ENCODE data around the gene ITPRIPL2.

ITPRIPL2 gene

GRCh38 chr16:19084879-19085278, 28.9 kb upstream of the ITPRIPL2 start:
- H3K4me3 ChIP-seq (ENCODE audit: low read depth, low read length), result no peak overlapping the region
- H3K4me1 ChIP-seq (ENCODE audit: control insufficient read depth, insufficient read depth, low read length), result no peaks in the 10 kb centered on the region
- H3K27me3 ChIP-seq (ENCODE audit: control insufficient read depth, insufficient read depth, low read length), result peaks cover 19% of the 10 kb centered on the region
- H3K36me3 ChIP-seq (ENCODE audit: control insufficient read depth, insufficient read depth, low read length), result no peaks in the 10 kb centered on the region
- H3K9me3 ChIP-seq (ENCODE audit: control insufficient read depth, insufficient read depth, low read length), result no peaks in the 10 kb centered on the region
- no peak overlapping the region for H3K9ac ChIP-seq (ENCODE audit: low read depth, low read length)

GRCh38 chr16:19085679-19086200, 28.0 kb upstream of the ITPRIPL2 start:
- Histone ChIP-seq H3K4me1 (ENCODE audit: control insufficient read depth, insufficient read depth, low read length) (no peaks in the 10 kb centered on the region), H3K9ac (ENCODE audit: low read depth, low read length) (no peak overlapping the region), H3K9me3 (ENCODE audit: control insufficient read depth, insufficient read depth, low read length) (no peaks in the 10 kb centered on the region), H3K27me3 (ENCODE audit: control insufficient read depth, insufficient read depth, low read length) (peaks cover 19% of the 10 kb centered on the region), H3K36me3 (ENCODE audit: control insufficient read depth, insufficient read depth, low read length) (no peaks in the 10 kb centered on the region), H3K4me3 (ENCODE audit: low read depth, low read length) (peak overlapping the region; percentile 71)

GRCh38 chr16:19086322-19087199, 27.2 kb upstream of the ITPRIPL2 start:
- H3K9ac ChIP-seq (ENCODE audit: low read depth, low read length), result no peak overlapping the region
- H3K4me3 ChIP-seq (ENCODE audit: low read depth, low read length), result peak overlapping the region; percentile 71
- H3K36me3 ChIP-seq (ENCODE audit: control insufficient read depth, insufficient read depth, low read length), result no peaks in the 10 kb centered on the region
- H3K9me3 ChIP-seq (ENCODE audit: control insufficient read depth, insufficient read depth, low read length), result no peaks in the 10 kb centered on the region
- H3K27me3 ChIP-seq (ENCODE audit: control insufficient read depth, insufficient read depth, low read length), result peaks cover 19% of the 10 kb centered on the region
- H3K4me1 ChIP-seq (ENCODE audit: control insufficient read depth, insufficient read depth, low read length), result no peaks in the 10 kb centered on the region

GRCh38 chr16:19088341-19088916, 25.3 kb upstream of the ITPRIPL2 start:
- peaks cover 19% of the 10 kb centered on the region for H3K27me3 ChIP-seq (ENCODE audit: control insufficient read depth, insufficient read depth, low read length)
- H3K4me3 ChIP-seq (ENCODE audit: low read depth, low read length), result no peak overlapping the region
- H3K9ac ChIP-seq (ENCODE audit: low read depth, low read length), result no peak overlapping the region
- no peaks in the 10 kb centered on the region for H3K4me1 ChIP-seq (ENCODE audit: control insufficient read depth, insufficient read depth, low read length)
- no peaks in the 10 kb centered on the region for H3K36me3 ChIP-seq (ENCODE audit: control insufficient read depth, insufficient read depth, low read length)
- no peaks in the 10 kb centered on the region for H3K9me3 ChIP-seq (ENCODE audit: control insufficient read depth, insufficient read depth, low read length)

- Histone ChIP-seq H3K9ac (ENCODE audit: low read depth, low read length) (no peak overlapping the region), H3K4me1 (ENCODE audit: control insufficient read depth, insufficient read depth, low read length) (no peaks in the 10 kb centered on the region), H3K27me3 (ENCODE audit: control insufficient read depth, insufficient read depth, low read length) (peaks cover 16% of the 10 kb centered on the region), H3K4me3 (ENCODE audit: low read depth, low read length) (no peak overlapping the region), H3K36me3 (ENCODE audit: control insufficient read depth, insufficient read depth, low read length) (no peaks in the 10 kb centered on the region), H3K9me3 (ENCODE audit: control insufficient read depth, insufficient read depth, low read length) (no peaks in the 10 kb centered on the region)
Observed at GRCh38 chr16:19089410-19089955, 24.3 kb upstream of the ITPRIPL2 start.

- no peaks in the 10 kb centered on the region for H3K4me1 ChIP-seq (ENCODE audit: control insufficient read depth, insufficient read depth, low read length)
Observed at GRCh38 chr16:19090916-19091315, 22.8 kb upstream of the ITPRIPL2 start.

GRCh38 chr16:19092653-19093410, 20.9 kb upstream of the ITPRIPL2 start:
- H3K4me3 ChIP-seq (ENCODE audit: low read depth, low read length), result no peak overlapping the region
- H3K9ac ChIP-seq (ENCODE audit: low read depth, low read length), result no peak overlapping the region
- no peaks in the 10 kb centered on the region for H3K27me3 ChIP-seq (ENCODE audit: control insufficient read depth, insufficient read depth, low read length)
- no peaks in the 10 kb centered on the region for H3K9me3 ChIP-seq (ENCODE audit: control insufficient read depth, insufficient read depth, low read length)
- H3K36me3 ChIP-seq (ENCODE audit: control insufficient read depth, insufficient read depth, low read length), result no peaks in the 10 kb centered on the region
- no peaks in the 10 kb centered on the region for H3K4me1 ChIP-seq (ENCODE audit: control insufficient read depth, insufficient read depth, low read length)

More at GRCh38 chr16:19090916-19091315, 22.8 kb upstream of the ITPRIPL2 start:
- no peaks in the 10 kb centered on the region for H3K36me3 ChIP-seq (ENCODE audit: control insufficient read depth, insufficient read depth, low read length)
- no peak overlapping the region for H3K9ac ChIP-seq (ENCODE audit: low read depth, low read length)
- H3K4me3 ChIP-seq (ENCODE audit: low read depth, low read length), result no peak overlapping the region
- no peaks in the 10 kb centered on the region for H3K9me3 ChIP-seq (ENCODE audit: control insufficient read depth, insufficient read depth, low read length)
- H3K27me3 ChIP-seq (ENCODE audit: control insufficient read depth, insufficient read depth, low read length), result peaks cover 5% of the 10 kb centered on the region

GRCh38 chr16:19093631-19094541, 19.9 kb upstream of the ITPRIPL2 start:
- no peak overlapping the region for H3K9ac ChIP-seq (ENCODE audit: low read depth, low read length)
- H3K27me3 ChIP-seq (ENCODE audit: control insufficient read depth, insufficient read depth, low read length), result no peaks in the 10 kb centered on the region
- H3K9me3 ChIP-seq (ENCODE audit: control insufficient read depth, insufficient read depth, low read length), result no peaks in the 10 kb centered on the region
- no peaks in the 10 kb centered on the region for H3K36me3 ChIP-seq (ENCODE audit: control insufficient read depth, insufficient read depth, low read length)
- no peaks in the 10 kb centered on the region for H3K4me1 ChIP-seq (ENCODE audit: control insufficient read depth, insufficient read depth, low read length)
- H3K4me3 ChIP-seq (ENCODE audit: low read depth, low read length), result no peak overlapping the region

GRCh38 chr16:19094542-19095365, 19.0 kb upstream of the ITPRIPL2 start:
- no peaks in the 10 kb centered on the region for H3K4me1 ChIP-seq (ENCODE audit: control insufficient read depth, insufficient read depth, low read length)
- H3K27me3 ChIP-seq (ENCODE audit: control insufficient read depth, insufficient read depth, low read length), result no peaks in the 10 kb centered on the region
- H3K9me3 ChIP-seq (ENCODE audit: control insufficient read depth, insufficient read depth, low read length), result no peaks in the 10 kb centered on the region
- no peak overlapping the region for H3K9ac ChIP-seq (ENCODE audit: low read depth, low read length)
- H3K4me3 ChIP-seq (ENCODE audit: low read depth, low read length), result no peak overlapping the region
- H3K36me3 ChIP-seq (ENCODE audit: control insufficient read depth, insufficient read depth, low read length), result no peaks in the 10 kb centered on the region

- H3K4me1 ChIP-seq (ENCODE audit: control insufficient read depth, insufficient read depth, low read length), result no peaks in the 10 kb centered on the region
- no peak overlapping the region for H3K4me3 ChIP-seq (ENCODE audit: low read depth, low read length)
- no peak overlapping the region for H3K9ac ChIP-seq (ENCODE audit: low read depth, low read length)
- no peaks in the 10 kb centered on the region for H3K27me3 ChIP-seq (ENCODE audit: control insufficient read depth, insufficient read depth, low read length)
- H3K36me3 ChIP-seq (ENCODE audit: control insufficient read depth, insufficient read depth, low read length), result no peaks in the 10 kb centered on the region
- H3K9me3 ChIP-seq (ENCODE audit: control insufficient read depth, insufficient read depth, low read length), result no peaks in the 10 kb centered on the region
Observed at GRCh38 chr16:19095654-19096053, 18.1 kb upstream of the ITPRIPL2 start.
